A673 (cell line): ENCODE measurements around the gene SEMA5A.

ENCODE experiments used
- CTCF ChIP-seq: fragments of 300-800, 200-600 bp; sonication (generic); conservative IDR thresholded peaks from 2 replicates; pipeline ENCODE4 v1.5.1; 2017; ENCODE audit warnings: low read depth, mild to moderate bottlenecking, antibody characterized with exemption, low read length, moderate library complexity, mixed read lengths
- EZH2 ChIP-seq: fragments of 200-600 bp; sonication (generic); IDR thresholded peaks from 2 replicates; pipeline ENCODE4 v1.6.1; 2017; ENCODE audit warnings: borderline replicate concordance, low read depth, mild to moderate bottlenecking, mixed read lengths, antibody characterized with exemption, low read length; ENCODE audit not compliant: poor library complexity, severe bottlenecking

GRCh38 chr5:9231842-9232241 lies 314.0 kb downstream of the SEMA5A start:
- TF ChIP-seq CTCF (no peak), EZH2 (no peak)
